SK-N-SH treated with all-trans-retinoic acid at 6 μM for 48 hours (cell line): ENCODE measurements around the gene PHF20.
"Not testable (repeated sequence)": the region's sequence is repeated elsewhere in the genome, so short reads cannot be mapped to it uniquely, and the experiment has no call there.

Source experiments
- ATAC-seq: fragments of 200-7000 bp; cut with Tn5 transposase; 3 replicates; pipeline ENCODE4 v1.9.1; 2020; ENCODE audit warnings: mild to moderate bottlenecking, moderate library complexity
- BACH2 ChIP-seq: fragments of 250-450 bp; sonication (Bioruptor Pico); IDR thresholded peaks from 2 replicates; pipeline ENCODE4 v1.9.0; 2021; ENCODE audit warnings: mild to moderate bottlenecking, borderline replicate concordance
- CREB5 ChIP-seq: fragments of 250-450 bp; sonication (Bioruptor Pico); IDR thresholded peaks from 2 replicates; pipeline ENCODE4 v1.5.1; 2020; ENCODE audit warnings: low read depth, mild to moderate bottlenecking, moderate library complexity
- CSRNP3 ChIP-seq: fragments of 250-450 bp; sonication (Bioruptor Pico); IDR thresholded peaks from 2 replicates; pipeline ENCODE4 v1.5.1; 2021; ENCODE audit warnings: mild to moderate bottlenecking, moderate library complexity
- ESRRG ChIP-seq: fragments of 250-450 bp; sonication (Bioruptor Pico); IDR thresholded peaks from 2 replicates; pipeline ENCODE4 v1.6.1; 2021; ENCODE audit warnings: mild to moderate bottlenecking
- ISL1 ChIP-seq: fragments of 250-450 bp; sonication (Bioruptor Pico); IDR thresholded peaks from 2 replicates; pipeline ENCODE4 v2.1.2; 2022; ENCODE audit warnings: mild to moderate bottlenecking, moderate library complexity
- OSR1 ChIP-seq: fragments of 250-450 bp; sonication (Bioruptor Pico); IDR thresholded peaks from 2 replicates; pipeline ENCODE4 v1.8.0; 2022; ENCODE audit warnings: moderate library complexity, mild to moderate bottlenecking, inconsistent platforms
- PATZ1 ChIP-seq: fragments of 250-450 bp; sonication (Bioruptor Pico); IDR thresholded peaks from 2 replicates; pipeline ENCODE4 v1.8.0; 2020; ENCODE audit warnings: mild to moderate bottlenecking, moderate library complexity, borderline replicate concordance
- POU6F1 ChIP-seq: fragments of 250-450 bp; sonication (Bioruptor Pico); IDR thresholded peaks from 2 replicates; pipeline ENCODE4 v1.8.0; 2021; ENCODE audit warnings: low read depth, mild to moderate bottlenecking, moderate library complexity, borderline replicate concordance
- PPARA ChIP-seq: fragments of 250-450 bp; sonication (Bioruptor Pico); IDR thresholded peaks from 2 replicates; pipeline ENCODE4 v1.5.0; 2020; ENCODE audit warnings: mild to moderate bottlenecking, borderline replicate concordance
- RARB ChIP-seq: fragments of 250-450 bp; sonication (Bioruptor Pico); IDR thresholded peaks from 2 replicates; pipeline ENCODE4 v1.8.0; 2021; ENCODE audit warnings: mild to moderate bottlenecking, moderate library complexity
- SNAI2 ChIP-seq: fragments of 250-450 bp; sonication (Bioruptor Pico); IDR thresholded peaks from 2 replicates; pipeline ENCODE4 v1.5.0; 2020; ENCODE audit warnings: mild to moderate bottlenecking, moderate library complexity
- TCF4 ChIP-seq: fragments of 250-450 bp; sonication (Bioruptor Pico); IDR thresholded peaks from 2 replicates; pipeline ENCODE4 v1.8.0; 2021; ENCODE audit warnings: mild to moderate bottlenecking, moderate library complexity, borderline replicate concordance
- TOX ChIP-seq: fragments of 250-450 bp; sonication (Bioruptor Pico); IDR thresholded peaks from 2 replicates; pipeline ENCODE4 v1.8.0; 2021; ENCODE audit warnings: mild to moderate bottlenecking, moderate library complexity, borderline replicate concordance
- TSHZ2 ChIP-seq: fragments of 250-450 bp; sonication (Bioruptor Pico); IDR thresholded peaks from 2 replicates; pipeline ENCODE4 v1.5.0; 2020; ENCODE audit warnings: mild to moderate bottlenecking, moderate library complexity
- ZFP3 ChIP-seq: fragments of 250-450 bp; sonication (Bioruptor Pico); IDR thresholded peaks from 2 replicates; pipeline ENCODE4 v1.5.0; 2020; ENCODE audit warnings: mild to moderate bottlenecking, moderate library complexity
- ZNF70 ChIP-seq: fragments of 450-650 bp; formaldehyde crosslinking; IDR thresholded peaks from 2 replicates; pipeline ENCODE4 v1.5.0; 2020; ENCODE audit warnings: mild to moderate bottlenecking, moderate library complexity

The PHF20 gene

GRCh38 chr20:35739294-35740163 is 32.3 kb upstream of the PHF20 start:
- no peak for ATAC-seq
- no peak for TF ChIP-seq ESRRG (CRISPR knock-in tag)

GRCh38 chr20:35741892-35742740 is 29.7 kb upstream of the PHF20 start, which contains the start of gene RBM39:
Gene RBM39 (minus strand): TSS chr20:35742260. CDS start chr20:35740874, 1,386 bp downstream.
- peak; percentile 93 for ATAC-seq
- TF ChIP-seq TCF4: peak; percentile 29; the same call in 1 of the 2 replicates
- no peak for TF ChIP-seq POU6F1

- 0 out of 2 replicates have a peak, but pooled peaks have one; percentile 49 for TF ChIP-seq POU6F1
- peak; percentile 44; the same call in 1 of the 2 replicates for TF ChIP-seq PATZ1 (CRISPR knock-in tag)
- no peak for TF ChIP-seq ZFP3 (CRISPR knock-in tag)
- no peak for ATAC-seq
Observed at GRCh38 chr20:35742741-35743523, 28.9 kb upstream of the PHF20 start.

- no peak for ATAC-seq
- TF ChIP-seq CSRNP3 (CRISPR knock-in tag) (no peak), RARB (CRISPR knock-in tag) (no peak), TSHZ2 (CRISPR knock-in tag) (no peak), PATZ1 (CRISPR knock-in tag) (no peak), ZNF70 (CRISPR knock-in tag) (no peak), ESRRG (CRISPR knock-in tag) (no peak), ZFP3 (CRISPR knock-in tag) (no peak), ISL1 (CRISPR knock-in tag) (no peak), SNAI2 (CRISPR knock-in tag) (no peak), BACH2 (CRISPR knock-in tag) (no peak), TOX (CRISPR knock-in tag) (no peak), PPARA (CRISPR knock-in tag) (no peak), OSR1 (no peak), CREB5 (CRISPR knock-in tag) (no peak)
Observed at GRCh38 chr20:35743693-35744491, 27.9 kb upstream of the PHF20 start.

- ATAC-seq: not testable (repeated sequence)
Observed at GRCh38 chr20:35744492-35744841, 27.3 kb upstream of the PHF20 start.
